Endothelial cell of umbilical vein (primary cell): ENCODE results near the gene OPCML. TPM values are rescaled to one million over a fixed set of nuclear protein-coding genes. Genes with fewer than 3 reads are reported as not detected.

ENCODE experiments used
- BruUV-seq: library from RNA; stranded (reverse); fragments of 400-500 nt; replicated peaks from 2 replicates; lab custom pipeline; 2021; lab: Mats Ljungman, UMichigan
- CTCF ChIA-PET: fragments of 300-600, 350-600 bp; sonication (Branson Sonifier 250); formaldehyde crosslinking; loops from one replicate; lab custom pipeline; 2021; ENCODE audit warnings: antibody characterized with exemption, inconsistent platforms; lab: Charles Lee
- POLR2A ChIA-PET: fragments of 300-600, 350-600 bp; sonication (Branson Sonifier 250); formaldehyde crosslinking; loops from one replicate; lab custom pipeline; 2021; ENCODE audit warnings: antibody characterized with exemption, inconsistent platforms; lab: Charles Lee
- DNase-seq: peaks from one replicate; pipeline ENCODE4 v3.0.0-alpha.2; 2011; ENCODE audit warnings: low read depth, low spot score
- FAIRE-seq: peaks from 2 replicates; lab custom pipeline; 2011; peaks lifted over from hg19 to GRCh38; lab: Jason Lieb, UNC
- H2AFZ ChIP-seq: 2 replicates; pipeline ENCODE4 v1.6.0; 2012; ENCODE audit warnings: low read depth, low read length, control low read depth, inconsistent platforms
- H3K27ac ChIP-seq: 2 replicates; pipeline ENCODE4 v1.5.1; 2011; ENCODE audit warnings: low read depth, mild to moderate bottlenecking, control low read depth, low read length, moderate library complexity; ENCODE audit not compliant: insufficient read depth
- H3K27me3 ChIP-seq, 2 experiments: 2 replicates each; pipeline versions ENCODE4 v1.6.0 to v1.6.1; 2011; ENCODE audit warnings: low read length in 2 of 2, mixed read lengths in 1 of 2; ENCODE audit not compliant: control insufficient read depth in 2 of 2, insufficient read depth in 2 of 2
- H3K36me3 ChIP-seq, 2 experiments: 2 replicates in 1 of 2; 3 replicates in 1 of 2; pipeline ENCODE4 v1.5.1; 2011; ENCODE audit warnings: low read length in 2 of 2, mild to moderate bottlenecking in 1 of 2, moderate library complexity in 1 of 2; ENCODE audit not compliant: control insufficient read depth in 2 of 2, insufficient read depth in 2 of 2; ENCODE audit errors: extremely low read depth in 1 of 2
- H3K4me1 ChIP-seq: 3 replicates; pipeline ENCODE4 v1.5.1; 2011; ENCODE audit warnings: mild to moderate bottlenecking, low read length; ENCODE audit not compliant: control insufficient read depth, insufficient read depth; ENCODE audit errors: extremely low read depth
- H3K4me2 ChIP-seq: 2 replicates; pipeline ENCODE4 v1.6.1; 2011; ENCODE audit warnings: low read length, control low read depth, mixed read lengths; ENCODE audit not compliant: insufficient read depth
- H3K4me3 ChIP-seq, 3 experiments: fragments of 200-600 bp in 1 of 3; sonication (generic), shearing (Covaris generic) in 1 of 3; replicated peaks in 1 of 3; 2 replicates each; pipeline ENCODE4 v1.5.1; 2011 to 2016; ENCODE audit warnings: control low read depth in 3 of 3, low read length in 3 of 3, mild to moderate bottlenecking in 2 of 3, inconsistent platforms in 1 of 3, low read depth in 1 of 3, moderate library complexity in 1 of 3; ENCODE audit not compliant: insufficient read depth in 1 of 3
- H3K79me2 ChIP-seq: 2 replicates; pipeline ENCODE4 v1.6.0; 2012; ENCODE audit warnings: low read length, inconsistent platforms; ENCODE audit not compliant: control insufficient read depth, insufficient read depth
- H3K9ac ChIP-seq: replicated peaks from 2 replicates; pipeline ENCODE3; 2011; ENCODE audit warnings: low read length, control low read depth; ENCODE audit not compliant: insufficient read depth; ENCODE audit errors: extremely low read depth
- H3K9me1 ChIP-seq: replicated peaks from 3 replicates; pipeline ENCODE4 v1.6.0; 2011; ENCODE audit warnings: mild to moderate bottlenecking, low read length; ENCODE audit not compliant: control insufficient read depth, insufficient read depth; ENCODE audit errors: extremely low read depth
- H3K9me3 ChIP-seq: replicated peaks from 2 replicates; pipeline ENCODE4 v1.5.1; 2012; ENCODE audit warnings: low read length, inconsistent platforms; ENCODE audit not compliant: control insufficient read depth, insufficient read depth
- H4K20me1 ChIP-seq: replicated peaks from 2 replicates; pipeline ENCODE3; 2011; ENCODE audit warnings: mild to moderate bottlenecking, low read length; ENCODE audit not compliant: control insufficient read depth, insufficient read depth; ENCODE audit errors: extremely low read depth
- EZH2 ChIP-seq: IDR thresholded peaks from 2 replicates; pipeline ENCODE4 v1.6.1; 2012; ENCODE audit warnings: borderline replicate concordance, low read depth, mild to moderate bottlenecking, moderate library complexity, low read length, inconsistent platforms; ENCODE audit not compliant: severe bottlenecking
- FOS ChIP-seq: IDR thresholded peaks from 2 replicates; pipeline ENCODE4 v1.6.1; 2011; ENCODE audit warnings: mild to moderate bottlenecking, low read length, moderate library complexity, borderline replicate concordance; ENCODE audit not compliant: insufficient read depth
- GATA2 ChIP-seq: IDR thresholded peaks from 2 replicates; pipeline ENCODE4 v1.7.0; 2011; ENCODE audit warnings: low read depth, mild to moderate bottlenecking, moderate library complexity, mixed read lengths, low read length; ENCODE audit not compliant: insufficient read length, insufficient read depth
- JUN ChIP-seq: IDR thresholded peaks from 2 replicates; pipeline ENCODE4 v1.6.1; 2011; ENCODE audit warnings: borderline replicate concordance, low read depth; ENCODE audit not compliant: insufficient read length, insufficient read depth
- MAX ChIP-seq: IDR thresholded peaks from 2 replicates; pipeline ENCODE4 v1.6.1; 2011; ENCODE audit not compliant: insufficient read depth, insufficient read length
- MYC ChIP-seq: IDR thresholded peaks from one replicate; pipeline ENCODE4 v1.6.1; 2011; ENCODE audit warnings: mild to moderate bottlenecking, low read depth, low read length
- POLR2A ChIP-seq: IDR thresholded peaks from 2 replicates; pipeline ENCODE4 v1.6.1; 2012; ENCODE audit warnings: low read depth, mild to moderate bottlenecking, control low read depth, low read length
- POLR2AphosphoS5 ChIP-seq: IDR thresholded peaks from 2 replicates; pipeline ENCODE4 v1.6.1; 2012; ENCODE audit warnings: low read depth, mild to moderate bottlenecking, control low read depth, low read length, moderate library complexity; ENCODE audit not compliant: insufficient read depth
- dilution Hi-C: fragments of 300-500 bp; cut with MboI; formaldehyde crosslinking; loops from one replicate; pipeline ENCODE4 v1.15.0; 2019; ENCODE audit warnings: low sequenced_read_pairs; ENCODE audit not compliant: extremely low pct_ligation_motif_present
- intact Hi-C: fragments of 100-400 bp; cut with micrococcal nuclease; formaldehyde crosslinking; loops from one replicate; pipeline ENCODE4 v1.10.0; 2022
- polyA plus RNA-seq, 4 experiments: library from polyadenylated mRNA; depleted of rRNA in 3 of 4; stranded (reverse) in 3 of 4; unstranded in 1 of 4; fragments of >200 nt; gene quantifications; 2 replicates each; pipeline versions ENCODE4 v1.2.1 to v1.2.3, GENCODE V29; 2011 to 2012; ENCODE audit warnings: missing spikeins in 1 of 4
- total RNA-seq: library from RNA; stranded (reverse); gene quantifications from 2 replicates; pipeline ENCODE4 v1.2.3, GENCODE V29; 2021
- TF ChIP-seq, protein P1 (sequence below), 2 donors: IDR thresholded peaks; 1 replicate in 1 of 2; 2 replicates in 1 of 2; pipeline ENCODE4 v1.5.1; 2011; ENCODE audit warnings: low read length in 2 of 2, mild to moderate bottlenecking in 2 of 2, moderate library complexity in 2 of 2, control low read depth in 1 of 2, inconsistent platforms in 1 of 2, low read depth in 1 of 2; ENCODE audit not compliant: insufficient read depth in 1 of 2; ENCODE audit errors: extremely low read depth in 1 of 2

Gene OPCML
- total and polyA plus RNA-seq, 2 donors (not counting 3 experiments of a cell fraction or from before 2014, with no cell fraction given), result not detected

DNA sequence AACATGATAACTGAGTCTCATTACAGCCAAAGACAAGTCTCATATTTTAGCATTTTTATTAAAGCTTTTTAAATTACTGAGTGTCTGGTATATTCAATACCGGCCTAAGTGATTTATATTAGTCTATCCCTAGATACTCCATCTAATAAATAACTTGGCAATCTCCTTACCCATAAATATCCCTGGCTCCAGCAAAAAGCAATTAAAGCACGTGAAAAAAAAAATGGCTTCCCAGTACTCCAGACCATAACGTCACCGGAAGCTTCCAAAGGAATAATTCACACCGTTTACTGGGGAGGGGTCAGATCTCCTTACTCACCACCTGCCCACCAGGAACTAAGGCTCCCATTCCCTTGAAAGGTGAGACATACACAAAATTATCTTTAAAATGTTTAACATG, 988.3 kb downstream of the OPCML start:
- H3K4me2 ChIP-seq, result no peak overlapping the region
- CTCF ChIA-PET, result no interaction called here
- TF ChIP-seq MAX (no peak), GATA2 (no peak), EZH2 (no peak), JUN (no peak)
- TF ChIP-seq, protein P1, sequence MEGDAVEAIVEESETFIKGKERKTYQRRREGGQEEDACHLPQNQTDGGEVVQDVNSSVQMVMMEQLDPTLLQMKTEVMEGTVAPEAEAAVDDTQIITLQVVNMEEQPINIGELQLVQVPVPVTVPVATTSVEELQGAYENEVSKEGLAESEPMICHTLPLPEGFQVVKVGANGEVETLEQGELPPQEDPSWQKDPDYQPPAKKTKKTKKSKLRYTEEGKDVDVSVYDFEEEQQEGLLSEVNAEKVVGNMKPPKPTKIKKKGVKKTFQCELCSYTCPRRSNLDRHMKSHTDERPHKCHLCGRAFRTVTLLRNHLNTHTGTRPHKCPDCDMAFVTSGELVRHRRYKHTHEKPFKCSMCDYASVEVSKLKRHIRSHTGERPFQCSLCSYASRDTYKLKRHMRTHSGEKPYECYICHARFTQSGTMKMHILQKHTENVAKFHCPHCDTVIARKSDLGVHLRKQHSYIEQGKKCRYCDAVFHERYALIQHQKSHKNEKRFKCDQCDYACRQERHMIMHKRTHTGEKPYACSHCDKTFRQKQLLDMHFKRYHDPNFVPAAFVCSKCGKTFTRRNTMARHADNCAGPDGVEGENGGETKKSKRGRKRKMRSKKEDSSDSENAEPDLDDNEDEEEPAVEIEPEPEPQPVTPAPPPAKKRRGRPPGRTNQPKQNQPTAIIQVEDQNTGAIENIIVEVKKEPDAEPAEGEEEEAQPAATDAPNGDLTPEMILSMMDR (IDR thresholded peaks at IDR 0.05; ENCODE audit: extremely low read depth in 1 of 2, insufficient read depth in 1 of 2, low read depth in 1 of 2, low read length in 2 of 2), result no peak
- dilution Hi-C loops (no loop called here), intact Hi-C loops (no loop called here)
- peaks cover 6% of the 10 kb centered on the region for H3K9me3 ChIP-seq
- H3K79me2 ChIP-seq, result no peaks in the 10 kb centered on the region
- H3K4me3 ChIP-seq, result no peak overlapping the region
- no peak overlapping the region for H2AFZ ChIP-seq
- no TSS peak for BruUV-seq
- H3K9me1 ChIP-seq, result no peaks in the 10 kb centered on the region
- no peak overlapping the region for H3K27ac ChIP-seq
- H3K9ac ChIP-seq, result no peak overlapping the region
- FAIRE-seq (no peak), DNase-seq (no peak)
- H3K4me1 ChIP-seq, result no peaks in the 10 kb centered on the region
- POLR2A ChIA-PET, result no interaction called here
- H3K36me3 ChIP-seq, result no peaks in the 10 kb centered on the region
- H3K27me3 ChIP-seq, result no peaks in the 10 kb centered on the region
- no peaks in the 10 kb centered on the region for H4K20me1 ChIP-seq

- H2AFZ ChIP-seq, result no peak overlapping the region
- H3K27me3 ChIP-seq, result no peaks in the 10 kb centered on the region
- no peak overlapping the region for H3K9ac ChIP-seq
- CTCF ChIA-PET, result no interaction called here
- H3K9me1 ChIP-seq, result no peaks in the 10 kb centered on the region
- H3K4me2 ChIP-seq, result no peak overlapping the region
- POLR2A ChIA-PET, result no interaction called here
- dilution Hi-C loops (no loop called here), intact Hi-C loops (no loop called here)
- H3K4me1 ChIP-seq, result no peaks in the 10 kb centered on the region
- H3K36me3 ChIP-seq, result no peaks in the 10 kb centered on the region
- BruUV-seq, result no TSS peak
- H3K4me3 ChIP-seq, result no peak overlapping the region
- TF ChIP-seq POLR2AphosphoS5, result no peak
- TF ChIP-seq, protein P1 (IDR thresholded peaks at IDR 0.05; ENCODE audit: extremely low read depth in 1 of 2, insufficient read depth in 1 of 2, low read depth in 1 of 2, low read length in 2 of 2), result no peak
- no peak for TF ChIP-seq FOS
- no peak for TF ChIP-seq MYC
- no peak for TF ChIP-seq EZH2
- no peak for TF ChIP-seq POLR2A
- no peak for TF ChIP-seq MAX
- TF ChIP-seq JUN, result no peak
- TF ChIP-seq GATA2, result no peak
- H4K20me1 ChIP-seq, result no peaks in the 10 kb centered on the region
- H3K79me2 ChIP-seq, result no peaks in the 10 kb centered on the region
- DNase-seq (no peak), FAIRE-seq (no peak)
- H3K9me3 ChIP-seq, result peaks cover 3% of the 10 kb centered on the region
- no peak overlapping the region for H3K27ac ChIP-seq
Measured at GRCh38 chr11:132541794-132542193, 990.5 kb downstream of the OPCML start.
